Natural killer cell treated with Interleukin-12 subunit alpha and Interleukin-12 subunit beta and Interleukin-15 and Interleukin-18, amount 100 ng/mL, for 72 hours (primary cell): ENCODE data around the gene CD8B. TPM values are rescaled to one million over a fixed set of nuclear protein-coding genes. Genes with fewer than 3 reads are reported as not detected.

Experiments used
- ATAC-seq, 2 donors: fragments of 150-1000 bp; cut with Tn5 transposase in 1 of 2; sonication (Bioruptor Pico), chemical (Tn5 transposase) in 1 of 2; 2 replicates each; pipeline ENCODE4 v1.10.0; 2021
- DNase-seq: peaks from one replicate; pipeline ENCODE4 v3.0.0; 2022; ENCODE audit warnings: low spot score
- H3K27ac Mint-ChIP-seq, 2 donors: 1 replicate in 1 of 2; 2 replicates in 1 of 2; pipeline ENCODE4 v1.8.0; 2022; ENCODE audit warnings: mixed read lengths in 2 of 2, mild to moderate bottlenecking in 1 of 2, moderate library complexity in 1 of 2
- H3K27me3 Mint-ChIP-seq, 2 donors: 1 replicate in 1 of 2; 2 replicates in 1 of 2; pipeline ENCODE4 v1.8.0; 2022; ENCODE audit warnings: mixed read lengths in 2 of 2
- H3K36me3 Mint-ChIP-seq: one replicate; pipeline ENCODE4 v1.8.0; 2022; ENCODE audit warnings: mixed read lengths
- H3K4me1 Mint-ChIP-seq, 2 donors: 1 replicate in 1 of 2; 2 replicates in 1 of 2; pipeline ENCODE4 v1.8.0; 2022; ENCODE audit warnings: low read depth in 2 of 2, mixed read lengths in 2 of 2, mild to moderate bottlenecking in 1 of 2
- H3K4me3 Mint-ChIP-seq: one replicate; pipeline ENCODE4 v1.8.0; 2022; ENCODE audit warnings: mixed read lengths
- H3K9me3 Mint-ChIP-seq: 2 replicates; pipeline ENCODE4 v1.8.0; 2022; ENCODE audit warnings: mixed read lengths
- total RNA-seq, 2 donors: library from RNA; stranded (reverse); gene quantifications; one replicate each; pipeline ENCODE4 v1.2.3, GENCODE V29; 2022

Gene CD8B
- total RNA-seq, 2 donors from 2014 or later = 8.4 to 31.5 TPM

- Mint-ChIP-seq H3K36me3 (no peaks in the 10 kb centered on the region), H3K4me3 (peak overlapping the region; percentile 73), H3K4me1 (peaks cover 6 to 22% of the 10 kb centered on the region in 2 donors), H3K9me3 (no peaks in the 10 kb centered on the region), H3K27ac (peak overlapping the region in 1 of 2 donors; percentile 67), H3K27me3 (peaks cover 0 to 3% of the 10 kb centered on the region in 2 donors)
- ATAC-seq = peak; percentile 71 to 86
- DNase-seq = no peak
Measured at GRCh38 chr2:86825693-86826381, 35.8 kb downstream of the CD8B start.

GRCh38 chr2:86825036-86825692 is 36.5 kb downstream of the CD8B start:
- no peaks in the 10 kb centered on the region for H3K9me3 Mint-ChIP-seq
- H3K27me3 Mint-ChIP-seq = peaks cover 0 to 3% of the 10 kb centered on the region in 2 donors
- peak overlapping the region; percentile 15 for H3K4me3 Mint-ChIP-seq
- H3K36me3 Mint-ChIP-seq = no peaks in the 10 kb centered on the region
- no peak for DNase-seq
- peaks cover 6 to 22% of the 10 kb centered on the region in 2 donors for H3K4me1 Mint-ChIP-seq
- no peak for ATAC-seq
- peak overlapping the region in 1 of 2 donors; percentile 67 for H3K27ac Mint-ChIP-seq

- ATAC-seq = no peak
- Mint-ChIP-seq H3K36me3 (no peaks in the 10 kb centered on the region), H3K27ac (no peak overlapping the region), H3K9me3 (no peaks in the 10 kb centered on the region), H3K27me3 (peaks cover 0 to 5% of the 10 kb centered on the region in 2 donors), H3K4me1 (peaks cover 6 to 15% of the 10 kb centered on the region in 2 donors), H3K4me3 (no peak overlapping the region)
- no peak for DNase-seq
Measured at GRCh38 chr2:86822668-86823345, 38.9 kb downstream of the CD8B start.

- ATAC-seq (no peak), DNase-seq (no peak)
- Mint-ChIP-seq H3K36me3 (no peaks in the 10 kb centered on the region), H3K4me1 (peaks cover 6 to 15% of the 10 kb centered on the region in 2 donors), H3K9me3 (no peaks in the 10 kb centered on the region), H3K27me3 (peaks cover 0 to 5% of the 10 kb centered on the region in 2 donors), H3K27ac (peak overlapping the region in 1 of 2 donors; percentile 84), H3K4me3 (peak overlapping the region; percentile 78)
Measured at GRCh38 chr2:86821842-86822241, 39.8 kb downstream of the CD8B start.

- H3K27ac Mint-ChIP-seq = peak overlapping the region in 1 of 2 donors; percentile 84
- peaks cover 0 to 5% of the 10 kb centered on the region in 2 donors for H3K27me3 Mint-ChIP-seq
- ATAC-seq = no peak
- no peaks in the 10 kb centered on the region for H3K9me3 Mint-ChIP-seq
- no peaks in the 10 kb centered on the region for H3K36me3 Mint-ChIP-seq
- peaks cover 4 to 13% of the 10 kb centered on the region in 2 donors for H3K4me1 Mint-ChIP-seq
- DNase-seq = no peak
- peak overlapping the region; percentile 78 for H3K4me3 Mint-ChIP-seq
Measured at GRCh38 chr2:86821306-86821705, 40.4 kb downstream of the CD8B start.

GRCh38 chr2:86818957-86819356 is 42.7 kb downstream of the CD8B start:
- H3K9me3 Mint-ChIP-seq = no peaks in the 10 kb centered on the region
- H3K27me3 Mint-ChIP-seq = peaks cover 0 to 5% of the 10 kb centered on the region in 2 donors
- H3K27ac Mint-ChIP-seq = no peak overlapping the region
- DNase-seq = no peak
- no peaks in the 10 kb centered on the region for H3K36me3 Mint-ChIP-seq
- H3K4me3 Mint-ChIP-seq = peak overlapping the region; percentile 1
- ATAC-seq = no peak
- peaks cover 3 to 19% of the 10 kb centered on the region in 2 donors for H3K4me1 Mint-ChIP-seq

- ATAC-seq = no peak
- peak overlapping the region; percentile 1 for H3K4me3 Mint-ChIP-seq
- no peak for DNase-seq
- H3K9me3 Mint-ChIP-seq = no peaks in the 10 kb centered on the region
- no peaks in the 10 kb centered on the region for H3K36me3 Mint-ChIP-seq
- peaks cover 0 to 5% of the 10 kb centered on the region in 2 donors for H3K27me3 Mint-ChIP-seq
- peaks cover 3 to 13% of the 10 kb centered on the region in 2 donors for H3K4me1 Mint-ChIP-seq
- H3K27ac Mint-ChIP-seq = no peak overlapping the region
Measured at GRCh38 chr2:86818114-86818801, 43.4 kb downstream of the CD8B start.

- H3K4me3 Mint-ChIP-seq = no peak overlapping the region
- no peaks in the 10 kb centered on the region for H3K9me3 Mint-ChIP-seq
- ATAC-seq (peak; percentile 15 to 58), DNase-seq (no peak)
- peaks cover 3 to 13% of the 10 kb centered on the region in 2 donors for H3K4me1 Mint-ChIP-seq
- H3K27me3 Mint-ChIP-seq = peaks cover 8% of the 10 kb centered on the region in 2 donors
- peak overlapping the region; percentile 13 to 48 for H3K27ac Mint-ChIP-seq
- no peaks in the 10 kb centered on the region for H3K36me3 Mint-ChIP-seq
Measured at GRCh38 chr2:86815611-86816010, 46.1 kb downstream of the CD8B start.

- peak overlapping the region; percentile 87 for H3K4me3 Mint-ChIP-seq
- no peaks in the 10 kb centered on the region for H3K9me3 Mint-ChIP-seq
- DNase-seq (no peak), ATAC-seq (peak in 1 of 2 donors; percentile 34)
- H3K27me3 Mint-ChIP-seq = peaks cover 8 to 17% of the 10 kb centered on the region in 2 donors
- H3K27ac Mint-ChIP-seq = peak overlapping the region in 1 of 2 donors; percentile 71
- H3K36me3 Mint-ChIP-seq = no peaks in the 10 kb centered on the region
- peaks cover 18 to 25% of the 10 kb centered on the region in 2 donors for H3K4me1 Mint-ChIP-seq
Measured at GRCh38 chr2:86809481-86810121, 52.1 kb downstream of the CD8B start.

GRCh38 chr2:86808315-86809161 is 53.1 kb downstream of the CD8B start:
- DNase-seq (peak; percentile 88), ATAC-seq (peak; percentile 90 to 94)
- Mint-ChIP-seq H3K27me3 (peaks cover 8 to 17% of the 10 kb centered on the region in 2 donors), H3K4me3 (peak overlapping the region; percentile 87), H3K4me1 (peaks cover 18 to 25% of the 10 kb centered on the region in 2 donors), H3K27ac (peak overlapping the region; percentile 51 to 71), H3K9me3 (no peaks in the 10 kb centered on the region), H3K36me3 (no peaks in the 10 kb centered on the region)

GRCh38 chr2:86807468-86808275 is 54.0 kb downstream of the CD8B start:
- Mint-ChIP-seq H3K27me3 (peaks cover 4 to 17% of the 10 kb centered on the region in 2 donors), H3K36me3 (no peaks in the 10 kb centered on the region), H3K27ac (peak overlapping the region; percentile 48 to 63), H3K4me1 (peaks cover 18 to 25% of the 10 kb centered on the region in 2 donors), H3K9me3 (no peaks in the 10 kb centered on the region), H3K4me3 (peak overlapping the region; percentile 87)
- ATAC-seq = peak; percentile 73 to 75
- peak; percentile 65 for DNase-seq

- H3K4me3 Mint-ChIP-seq = peak overlapping the region; percentile 87
- ATAC-seq (no peak), DNase-seq (no peak)
- peaks cover 18 to 25% of the 10 kb centered on the region in 2 donors for H3K4me1 Mint-ChIP-seq
- no peaks in the 10 kb centered on the region for H3K9me3 Mint-ChIP-seq
- peaks cover 0 to 13% of the 10 kb centered on the region in 2 donors for H3K27me3 Mint-ChIP-seq
- no peaks in the 10 kb centered on the region for H3K36me3 Mint-ChIP-seq
- H3K27ac Mint-ChIP-seq = peak overlapping the region; percentile 48 to 63
Measured at GRCh38 chr2:86807133-86807467, 54.6 kb downstream of the CD8B start.
